Esophagus squamous epithelium (tissue), 5 donors: ENCODE measurements around the gene STK11. TPM values are rescaled to one million over a fixed set of nuclear protein-coding genes. Genes with fewer than 3 reads are reported as not detected.
A peak's percentile ranks its signal among the peaks of the same experiment; 100 is the strongest.
"Not testable (repeated sequence)": the region's sequence is repeated elsewhere in the genome, so short reads cannot be mapped to it uniquely, and the experiment has no call there.

Source experiments
- DNase-seq: peaks from one replicate; lab custom pipeline; 2025; lab: John Stamatoyannopoulos, UW
- H3K27ac ChIP-seq, 4 donors: fragments of 200-600 bp; sonication (generic); one replicate each; pipeline ENCODE4 v1.5.1; 2016 to 2019; ENCODE audit warnings: mild to moderate bottlenecking in 1 of 4
- H3K27me3 ChIP-seq, 4 donors: fragments of 200-600 bp; sonication (generic); 1 replicate in 3 of 4; 2 replicates in 1 of 4; pipeline versions ENCODE4 v1.5.1 to v1.6.0; 2017 to 2021; ENCODE audit warnings: antibody characterized with exemption in 1 of 4
- H3K36me3 ChIP-seq, 3 donors: fragments of 200-600 bp; sonication (generic); one replicate each; pipeline ENCODE4 v1.5.1; 2016 to 2019
- H3K4me1 ChIP-seq, 3 donors: fragments of 200-600 bp; sonication (generic); one replicate each; pipeline ENCODE4 v1.5.1; 2017 to 2019
- H3K4me3 ChIP-seq, 4 donors: fragments of 200-600 bp; sonication (generic); 1 replicate in 3 of 4; 2 replicates in 1 of 4; pipeline ENCODE4 v1.5.1; 2016 to 2019; ENCODE audit warnings: mild to moderate bottlenecking in 2 of 4, moderate library complexity in 1 of 4
- H3K9me3 ChIP-seq, 3 donors: fragments of 200-600 bp; sonication (generic); one replicate each; pipeline ENCODE4 v1.5.1; 2016 to 2019
- POLR2A ChIP-seq, 4 donors: fragments of 450-650 bp; IDR thresholded peaks; one replicate each; pipeline ENCODE4 v1.6.1; 2017; ENCODE audit warnings: antibody characterized with exemption in 4 of 4, mild to moderate bottlenecking in 4 of 4, moderate library complexity in 3 of 4
- WGBS, 2 donors: methylation state at CpG; one replicate each; pipeline ENCODE4 v1.1.5; 2018; 5-methylcytosine and 5-hydroxymethylcytosine counted together
- intact Hi-C: fragments of 100-400 bp; cut with DNase I; formaldehyde crosslinking; loops from one replicate; pipeline ENCODE4 v1.15.0; 2022
- total RNA-seq, 4 donors: library from RNA; depleted of rRNA; stranded (reverse); fragments of >200 nt; gene quantifications; one replicate each; pipeline ENCODE4 v1.1.0, GENCODE V29; 2016
- TF ChIP-seq, protein P1 (sequence below), 6 experiments: fragments of 450-650 bp in 4 of 6; fragments of 200-600 bp in 2 of 6; sonication (generic) in 2 of 6; IDR thresholded peaks; one replicate each; pipeline ENCODE4 v1.5.1; 2016 to 2019; ENCODE audit warnings: antibody characterized with exemption in 6 of 6, mild to moderate bottlenecking in 4 of 6, moderate library complexity in 4 of 6
- donor health status: DM: yes; HTN: yes; CAD: no.

The STK11 gene
- total RNA-seq, 4 donors from 2014 or later, result 59.3 to 68.5 (median 61.6) TPM

DNA sequence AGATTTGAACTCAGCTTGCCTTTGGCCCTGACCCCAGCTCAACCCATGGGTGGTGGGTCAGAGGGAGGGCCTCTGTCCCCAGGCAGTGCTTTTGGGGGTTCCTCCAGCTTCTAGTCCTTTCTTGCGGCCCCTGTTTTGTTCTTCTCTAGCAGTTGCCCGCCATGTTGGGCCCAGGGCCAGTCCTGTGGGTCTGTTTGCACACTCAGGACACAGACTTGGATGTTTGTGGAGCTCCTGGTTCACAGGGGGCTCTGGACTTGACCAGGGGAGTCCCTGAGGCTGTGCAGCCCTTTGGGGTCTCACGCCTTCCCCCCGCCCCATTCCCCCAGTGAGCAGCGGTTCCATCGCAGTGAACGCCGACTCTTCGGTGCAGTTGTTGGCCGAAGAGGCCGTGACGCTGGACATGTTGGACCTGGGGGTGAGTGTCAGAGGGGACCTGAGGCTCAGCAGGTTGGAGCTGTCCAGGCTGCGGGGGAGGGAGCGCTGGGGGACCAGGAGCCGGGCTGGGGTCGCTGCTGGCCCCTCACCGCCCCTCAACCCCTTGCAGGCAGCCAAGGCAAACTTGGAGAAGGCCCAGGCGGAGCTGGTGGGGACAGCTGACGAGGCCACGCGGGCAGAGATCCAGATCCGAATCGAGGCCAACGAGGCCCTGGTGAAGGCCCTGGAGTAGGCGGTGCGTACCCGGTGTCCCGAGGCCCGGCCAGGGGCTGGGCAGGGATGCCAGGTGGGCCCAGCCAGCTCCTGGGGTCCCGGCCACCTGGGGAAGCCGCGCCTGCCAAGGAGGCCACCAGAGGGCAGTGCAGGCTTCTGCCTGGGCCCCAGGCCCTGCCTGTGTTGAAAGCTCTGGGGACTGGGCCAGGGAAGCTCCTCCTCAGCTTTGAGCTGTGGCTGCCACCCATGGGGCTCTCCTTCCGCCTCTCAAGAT is 38.5 kb downstream of the STK11 start:
- H3K4me1 ChIP-seq, result peaks cover 67 to 91% (median 67%) of the 10 kb centered on the region in 3 donors
- TF ChIP-seq, protein P1, sequence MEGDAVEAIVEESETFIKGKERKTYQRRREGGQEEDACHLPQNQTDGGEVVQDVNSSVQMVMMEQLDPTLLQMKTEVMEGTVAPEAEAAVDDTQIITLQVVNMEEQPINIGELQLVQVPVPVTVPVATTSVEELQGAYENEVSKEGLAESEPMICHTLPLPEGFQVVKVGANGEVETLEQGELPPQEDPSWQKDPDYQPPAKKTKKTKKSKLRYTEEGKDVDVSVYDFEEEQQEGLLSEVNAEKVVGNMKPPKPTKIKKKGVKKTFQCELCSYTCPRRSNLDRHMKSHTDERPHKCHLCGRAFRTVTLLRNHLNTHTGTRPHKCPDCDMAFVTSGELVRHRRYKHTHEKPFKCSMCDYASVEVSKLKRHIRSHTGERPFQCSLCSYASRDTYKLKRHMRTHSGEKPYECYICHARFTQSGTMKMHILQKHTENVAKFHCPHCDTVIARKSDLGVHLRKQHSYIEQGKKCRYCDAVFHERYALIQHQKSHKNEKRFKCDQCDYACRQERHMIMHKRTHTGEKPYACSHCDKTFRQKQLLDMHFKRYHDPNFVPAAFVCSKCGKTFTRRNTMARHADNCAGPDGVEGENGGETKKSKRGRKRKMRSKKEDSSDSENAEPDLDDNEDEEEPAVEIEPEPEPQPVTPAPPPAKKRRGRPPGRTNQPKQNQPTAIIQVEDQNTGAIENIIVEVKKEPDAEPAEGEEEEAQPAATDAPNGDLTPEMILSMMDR (IDR thresholded peaks at IDR 0.05), result peak; percentile 92 to 98 (median 98)
- TF ChIP-seq POLR2A (IDR thresholded peaks at IDR 0.05), result peak in 1 of 4 donors; percentile 21
- peaks cover 0 to 13% (median 0%) of the 10 kb centered on the region in 3 donors for H3K36me3 ChIP-seq
- intact Hi-C loops, result loop anchor here (2.0 kb wide), 1 partner anchor 23 kb away; no protein-coding TSS in a partner anchor
- no peaks in the 10 kb centered on the region for H3K9me3 ChIP-seq
- peak overlapping the region; percentile 90 to 100 (median 98) for H3K27ac ChIP-seq
- no peaks in the 10 kb centered on the region for H3K27me3 ChIP-seq
- H3K4me3 ChIP-seq, result peak overlapping the region; percentile 19 to 60 (median 40)
- DNase-seq, result no peak
- 21 to 80% methylated on average over 3 to 14 of the region's 33 CpGs for WGBS, 2 donors

DNA sequence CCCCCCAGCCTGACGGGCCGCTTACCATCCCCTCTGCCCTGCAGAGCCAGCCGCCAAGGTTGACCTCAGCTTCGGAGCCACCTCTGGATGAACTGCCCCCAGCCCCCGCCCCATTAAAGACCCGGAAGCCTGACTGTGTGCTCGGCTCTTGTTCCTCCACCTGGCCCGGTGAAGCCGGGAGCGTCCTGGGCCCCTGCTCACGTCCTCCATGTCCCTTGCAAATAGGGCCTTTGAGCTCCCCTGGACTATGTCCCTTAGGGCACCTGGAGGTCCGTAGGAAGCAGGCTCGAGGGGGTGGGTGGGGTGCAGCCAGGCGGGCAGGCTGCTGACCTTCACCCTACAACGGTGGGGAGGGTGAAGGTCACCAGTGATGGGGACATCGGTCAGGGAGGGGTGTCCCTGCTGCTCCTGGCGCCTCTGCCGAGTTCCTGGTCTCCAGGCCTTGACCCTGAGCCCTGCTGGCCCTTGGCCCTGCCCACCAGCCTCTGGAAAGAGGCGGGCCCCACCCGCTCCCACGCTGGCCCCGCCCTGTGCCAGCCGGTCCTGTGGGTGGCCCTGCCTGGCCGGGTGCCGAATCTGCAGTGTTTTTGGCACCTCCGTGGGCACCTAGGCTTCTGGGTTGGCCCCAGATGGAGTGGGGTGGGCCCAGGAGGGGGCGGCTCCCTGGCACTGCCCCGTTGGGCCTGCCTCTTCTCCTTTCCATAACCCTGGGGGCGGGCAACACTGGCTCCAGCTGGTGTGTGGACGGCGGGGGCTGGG is 39.3 kb downstream of the STK11 start:
- Histone ChIP-seq H3K9me3 (no peaks in the 10 kb centered on the region), H3K27me3 (no peaks in the 10 kb centered on the region), H3K4me3 (peak overlapping the region; percentile 19 to 60 (median 40)), H3K4me1 (peaks cover 64 to 84% (median 67%) of the 10 kb centered on the region in 3 donors), H3K27ac (peak overlapping the region; percentile 90 to 100 (median 98)), H3K36me3 (peaks cover 0 to 15% (median 0%) of the 10 kb centered on the region in 3 donors)
- DNase-seq, result no peak
- intact Hi-C loops, result loop anchor here (2.0 kb wide), 1 partner anchor 22 kb away; no protein-coding TSS in a partner anchor
- peak in 1 of 4 donors; percentile 22 for TF ChIP-seq POLR2A (IDR thresholded peaks at IDR 0.05)
- TF ChIP-seq, protein P1 (IDR thresholded peaks at IDR 0.05), result no peak
- 0 to 37% methylated on average over 1 to 6 of the region's 31 CpGs for WGBS, 2 donors

DNA sequence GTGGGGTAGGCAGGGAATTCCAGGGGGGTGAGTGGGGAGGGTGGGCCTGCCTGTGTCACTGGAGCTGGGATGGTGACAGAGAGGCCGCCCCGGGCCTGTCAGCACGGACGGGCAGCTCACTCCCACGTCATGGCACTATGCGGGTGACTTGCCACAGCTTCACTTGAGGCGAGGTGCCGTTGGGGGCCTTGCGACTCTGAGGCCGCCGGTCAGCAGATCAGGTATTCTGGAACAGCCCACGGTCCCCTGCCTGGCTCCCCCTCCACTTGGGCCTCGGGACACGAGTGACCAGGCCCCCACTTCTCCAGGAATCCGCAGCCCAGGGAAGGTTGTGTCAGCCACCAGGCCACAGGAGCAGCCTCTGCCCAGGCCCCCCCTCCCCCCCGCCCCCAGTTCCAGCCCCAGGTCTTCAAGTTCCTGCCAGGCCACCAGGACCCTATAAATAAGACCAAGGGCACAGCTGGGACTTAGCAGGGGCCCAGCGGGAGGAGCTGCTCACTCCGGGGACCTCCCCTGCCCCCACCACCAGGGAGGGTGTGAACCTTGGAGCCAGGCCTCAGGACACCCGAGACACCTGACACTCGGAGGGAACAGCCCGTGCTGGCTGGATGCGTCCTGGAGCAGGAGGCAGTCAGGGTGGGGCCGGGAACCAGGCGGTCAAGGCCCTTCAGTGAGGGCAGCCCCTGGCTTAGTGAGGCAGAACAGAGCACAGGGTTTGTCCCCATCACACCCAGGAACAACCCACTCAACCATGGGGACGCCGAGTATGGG is 40.1 kb downstream of the STK11 start:
- DNase-seq, result no peak
- 33% methylated on average over 14 of the region's 26 CpGs; no CpG with 5 or more reads in 1 of the 2 donors for WGBS, 2 donors

DNA sequence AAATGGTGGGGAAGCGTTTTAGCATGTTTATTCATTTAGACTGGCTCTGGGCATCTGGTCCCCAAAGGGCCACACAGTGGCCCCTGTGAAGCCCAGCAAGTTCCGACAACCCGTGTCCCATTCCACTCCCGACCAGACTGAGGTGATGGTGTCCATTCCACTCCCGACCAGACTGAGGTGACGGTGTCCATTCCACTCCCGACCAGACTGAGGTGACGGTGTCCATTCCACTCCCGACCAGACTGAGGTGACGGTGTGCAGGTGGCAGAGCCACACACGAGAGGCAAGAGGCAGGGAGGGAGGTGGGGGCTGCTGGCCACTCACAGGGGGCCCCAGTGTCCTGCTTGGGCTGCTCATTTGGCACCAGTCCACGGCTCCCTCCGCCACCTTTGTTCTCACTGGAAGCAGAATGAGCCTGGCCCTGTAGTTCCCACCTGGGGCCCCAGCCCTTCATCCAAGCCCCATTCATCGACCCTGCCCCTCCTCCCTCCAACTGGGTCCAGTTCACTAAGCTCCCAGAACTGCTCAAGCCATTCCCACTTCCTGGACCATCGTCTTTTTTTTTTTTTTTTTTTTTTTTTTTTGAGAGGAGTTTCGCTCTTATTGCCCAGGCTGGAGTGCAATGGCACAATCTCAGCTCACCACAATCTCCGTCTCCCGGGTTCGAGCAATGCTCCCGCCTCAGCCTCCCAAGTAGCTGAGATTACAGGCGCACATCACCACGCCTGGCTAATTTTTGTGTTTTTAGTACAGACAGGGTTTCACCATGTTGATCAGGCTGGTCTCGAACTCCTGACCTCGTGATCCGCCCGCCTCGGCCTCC is 40.9 kb downstream of the STK11 start:
- H3K36me3 ChIP-seq, result peaks cover 0 to 31% (median 2%) of the 10 kb centered on the region in 3 donors
- peak overlapping the region in 1 of 4 donors; percentile 2 for H3K4me3 ChIP-seq
- H3K9me3 ChIP-seq, H3K27me3 ChIP-seq, DNase-seq, intact Hi-C loops: not testable (repeated sequence)
- peak overlapping the region; percentile 90 to 100 (median 98) for H3K27ac ChIP-seq
- 68 to 77% methylated on average over 15 to 19 of the region's 27 CpGs for WGBS, 2 donors
- peaks cover 54 to 77% (median 54%) of the 10 kb centered on the region in 3 donors for H3K4me1 ChIP-seq

More for the DNA sequence above, 40.1 kb downstream of the STK11 start:
- no peaks in the 10 kb centered on the region for H3K9me3 ChIP-seq
- peak overlapping the region; percentile 90 to 100 (median 98) for H3K27ac ChIP-seq
- TF ChIP-seq, protein P1 (IDR thresholded peaks at IDR 0.05), result no peak
- TF ChIP-seq POLR2A (IDR thresholded peaks at IDR 0.05), result no peak
- peaks cover 0 to 23% (median 0%) of the 10 kb centered on the region in 3 donors for H3K36me3 ChIP-seq
- intact Hi-C loops, result loop anchor here (2.0 kb wide), 1 partner anchor 21 kb away; no protein-coding TSS in a partner anchor
- H3K4me1 ChIP-seq, result peaks cover 61 to 77% (median 61%) of the 10 kb centered on the region in 3 donors
- peak overlapping the region in 3 of 4 donors; percentile 38 to 60 (median 43) for H3K4me3 ChIP-seq
- no peaks in the 10 kb centered on the region for H3K27me3 ChIP-seq
